ENCODE data around the gene ABLIM1. TPM values are rescaled to one million over a fixed set of nuclear protein-coding genes. Genes with fewer than 3 reads are reported as not detected.

ABLIM1 gene
- total RNA-seq, 1 donor from 2014 or later = 51.4 TPM

DNA sequence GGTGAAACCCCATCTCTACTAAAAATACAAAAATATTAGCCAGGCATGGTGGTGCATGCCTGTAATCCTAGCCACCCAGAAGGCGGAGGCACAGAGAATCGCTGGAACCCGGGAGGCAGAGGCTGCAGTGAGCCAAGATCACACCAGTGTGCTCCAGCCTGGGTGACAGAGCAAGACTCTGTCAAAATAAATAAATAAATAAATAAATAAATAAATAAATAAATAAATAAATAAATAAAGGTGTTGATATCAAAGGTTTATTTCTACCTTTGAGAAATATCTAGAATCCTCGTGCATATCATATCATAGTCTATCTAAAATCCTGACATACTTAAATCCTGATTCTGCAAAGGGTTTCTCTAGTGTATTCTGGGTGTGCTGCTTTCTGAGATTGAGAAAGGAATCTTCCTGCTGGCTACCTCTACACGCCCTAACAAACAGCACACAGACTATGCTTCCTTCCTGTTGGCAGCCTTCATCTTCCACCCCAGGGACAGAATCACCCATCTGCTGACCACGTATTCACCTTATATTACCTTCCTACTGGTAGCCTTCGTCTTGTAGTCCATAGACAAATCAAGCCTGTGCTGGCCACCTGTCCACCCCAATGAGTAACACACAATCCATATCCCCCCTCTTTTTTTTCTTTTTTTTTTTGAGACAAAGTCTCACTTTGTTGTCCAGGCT, 8.7 kb downstream of the ABLIM1 start:
- no peak for DNase-seq (ENCODE audit: low spot score in 2 of 2)
- no peak for FAIRE-seq

DNA sequence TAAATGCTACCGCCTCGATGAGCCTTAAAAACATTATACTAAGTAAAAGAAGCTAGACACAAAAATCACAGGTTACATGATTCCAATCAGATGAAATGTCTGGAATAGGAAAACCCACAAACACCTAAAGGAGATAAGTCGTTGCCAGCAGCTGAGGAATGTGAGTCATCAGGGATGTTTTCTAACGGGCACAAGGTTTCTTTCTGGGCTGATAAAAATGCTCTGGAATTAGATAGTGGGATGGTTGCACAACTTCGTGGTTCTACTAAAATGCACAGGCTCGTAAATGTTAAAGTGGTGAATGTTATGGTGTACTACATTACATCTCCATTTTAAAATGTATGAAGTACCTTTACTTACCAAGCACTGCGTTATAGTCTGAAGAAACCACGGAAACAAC, 9.7 kb downstream of the ABLIM1 start:
- FAIRE-seq (no peak), DNase-seq (ENCODE audit: low spot score in 2 of 2) (no peak)

DNA sequence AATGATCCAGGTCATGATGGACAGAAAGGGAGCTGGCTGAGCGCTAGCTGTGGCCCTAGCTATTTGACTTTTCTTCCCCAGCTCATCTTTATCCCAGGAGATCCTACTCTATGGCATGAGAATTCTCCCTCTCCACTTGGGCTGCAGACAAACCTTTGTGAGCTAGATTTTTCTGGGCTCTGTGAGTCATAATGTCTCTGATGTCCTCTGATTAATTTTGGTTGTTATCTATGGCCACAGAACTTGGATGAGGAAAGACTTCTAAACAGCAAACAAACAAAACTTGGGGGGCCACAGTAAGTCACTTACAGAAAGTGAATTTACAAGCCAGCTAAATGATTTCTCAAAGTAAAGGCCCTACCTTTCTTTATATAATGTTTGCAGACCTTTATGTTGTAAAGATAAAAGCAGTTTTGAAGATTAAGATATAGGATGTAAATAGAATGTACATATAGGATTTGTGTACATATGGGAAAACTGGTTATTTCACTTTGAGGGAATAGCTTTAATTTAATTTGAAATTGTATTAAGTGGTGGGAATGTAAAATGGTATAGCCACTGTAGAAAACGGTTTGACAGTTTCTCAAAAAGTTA, 10.4 kb downstream of the ABLIM1 start:
- DNase-seq (ENCODE audit: low spot score in 2 of 2) (no peak), FAIRE-seq (no peak)

DNA sequence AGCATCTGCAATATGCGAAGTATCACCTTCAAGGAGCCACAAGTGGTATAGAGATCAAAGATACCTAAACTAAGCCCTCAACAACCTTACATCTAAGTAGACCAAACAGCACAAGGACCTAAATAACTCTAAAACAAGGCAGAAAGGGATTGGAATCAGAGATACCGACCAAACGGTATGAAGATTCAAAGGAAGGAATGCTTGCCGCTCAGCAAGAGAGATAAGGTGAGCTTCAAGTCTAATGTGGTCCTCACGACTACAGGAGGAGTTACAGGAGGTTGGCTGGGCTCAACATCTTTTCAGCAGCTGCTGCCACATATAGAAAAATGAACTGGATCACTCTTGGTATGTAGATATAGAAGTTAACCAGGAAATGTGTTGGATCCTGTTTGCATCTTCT, 11.6 kb downstream of the ABLIM1 start:
- no peak for DNase-seq (ENCODE audit: low spot score in 2 of 2)
- no peak for FAIRE-seq

DNA sequence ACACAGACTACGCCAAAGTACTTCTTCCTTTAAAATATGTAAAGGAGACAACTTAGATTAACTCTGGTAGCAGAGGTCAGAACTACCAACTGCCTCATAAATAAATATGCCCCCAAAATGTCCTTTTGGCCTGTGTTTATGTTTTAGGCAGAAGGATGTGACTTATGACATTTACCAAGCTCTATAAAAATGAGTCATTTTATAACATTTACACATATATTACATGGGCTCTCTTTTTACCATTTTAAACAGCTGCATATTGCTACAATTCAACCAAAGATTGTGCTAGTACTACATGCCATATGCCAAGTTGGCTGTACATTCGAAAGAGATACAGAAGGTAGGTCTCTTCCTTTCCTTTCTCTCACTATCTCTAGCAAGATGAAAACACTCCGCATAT, 12.4 kb downstream of the ABLIM1 start:
- no peak for FAIRE-seq
- DNase-seq (ENCODE audit: low spot score in 2 of 2) = no peak

DNA sequence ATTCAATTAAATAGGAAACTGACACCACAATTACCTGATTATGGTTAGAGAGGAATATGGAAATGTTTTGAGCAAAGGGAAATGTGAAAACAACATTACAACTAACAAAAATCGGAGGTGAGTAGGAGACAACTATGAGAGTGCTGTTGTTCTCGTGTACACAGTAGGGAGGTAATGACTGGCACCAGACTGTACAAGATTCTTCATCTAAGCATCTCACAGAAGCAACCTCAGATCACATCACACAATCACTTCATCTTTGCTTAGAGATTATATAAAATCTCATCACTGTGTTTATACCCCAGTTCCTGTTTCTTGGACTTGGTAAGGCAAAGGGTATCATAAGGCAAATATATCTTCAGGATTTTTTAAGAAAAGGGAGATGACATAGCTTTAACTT, 14.9 kb downstream of the ABLIM1 start:
- DNase-seq (ENCODE audit: low spot score in 2 of 2) (no peak), FAIRE-seq (no peak)

DNA sequence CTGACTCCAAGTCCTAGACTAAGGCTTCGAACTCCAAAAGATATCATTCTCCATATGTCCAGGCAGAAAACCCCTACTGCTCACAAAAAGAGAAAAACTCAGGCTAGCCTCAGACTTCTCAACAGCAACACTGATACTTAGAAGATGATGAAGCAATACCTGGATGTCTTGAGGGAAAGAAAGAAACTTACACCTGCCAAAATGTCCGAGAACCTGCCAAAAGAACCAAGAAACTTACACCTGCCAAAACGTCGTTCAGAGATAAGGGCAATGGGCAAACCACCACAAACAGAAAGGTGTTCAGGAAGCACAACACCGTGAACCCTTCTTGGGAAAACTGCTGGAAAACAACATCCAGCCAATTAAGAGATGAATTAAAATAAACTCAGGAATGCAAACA, 15.3 kb downstream of the ABLIM1 start:
- DNase-seq (ENCODE audit: low spot score in 2 of 2) (no peak), FAIRE-seq (no peak)

DNA sequence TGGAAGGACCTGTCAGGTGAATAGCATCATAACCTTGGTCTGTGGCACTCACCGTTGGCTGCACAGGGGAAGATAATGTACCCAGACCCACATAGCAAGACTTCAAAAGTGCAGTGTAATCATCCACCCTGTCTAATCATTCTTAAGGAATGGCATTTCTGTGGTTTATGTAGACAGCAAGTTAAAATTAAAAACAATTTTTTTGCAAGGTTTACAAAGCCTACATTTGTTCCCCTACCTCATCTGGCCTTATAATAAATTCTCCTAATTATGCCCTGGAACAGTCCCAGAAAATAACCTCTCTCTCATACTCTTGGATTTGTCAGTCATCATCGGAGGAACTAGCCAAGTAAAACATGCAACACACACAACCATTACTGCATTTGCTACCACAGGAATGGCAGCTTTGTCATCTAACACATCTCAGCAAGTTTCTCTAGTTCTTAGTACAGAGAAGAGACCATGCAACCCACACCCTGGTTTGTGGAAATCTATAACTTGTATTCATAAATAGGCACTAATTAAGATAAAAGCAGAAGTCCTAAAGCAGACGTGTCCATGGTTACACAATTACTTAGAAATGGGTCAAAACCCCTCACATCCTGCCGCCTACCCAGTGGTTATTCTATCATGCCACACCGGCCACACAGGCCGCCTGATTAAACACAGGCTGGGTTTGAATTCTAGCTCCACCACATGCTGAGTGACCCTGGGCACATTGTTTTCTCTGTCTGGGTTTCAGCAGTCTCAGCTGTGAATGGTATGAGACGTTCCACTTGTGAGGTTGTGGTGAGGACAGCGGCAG, 19.1 kb downstream of the ABLIM1 start:
- FAIRE-seq = no peak
- DNase-seq (ENCODE audit: low spot score in 2 of 2) = no peak

DNA sequence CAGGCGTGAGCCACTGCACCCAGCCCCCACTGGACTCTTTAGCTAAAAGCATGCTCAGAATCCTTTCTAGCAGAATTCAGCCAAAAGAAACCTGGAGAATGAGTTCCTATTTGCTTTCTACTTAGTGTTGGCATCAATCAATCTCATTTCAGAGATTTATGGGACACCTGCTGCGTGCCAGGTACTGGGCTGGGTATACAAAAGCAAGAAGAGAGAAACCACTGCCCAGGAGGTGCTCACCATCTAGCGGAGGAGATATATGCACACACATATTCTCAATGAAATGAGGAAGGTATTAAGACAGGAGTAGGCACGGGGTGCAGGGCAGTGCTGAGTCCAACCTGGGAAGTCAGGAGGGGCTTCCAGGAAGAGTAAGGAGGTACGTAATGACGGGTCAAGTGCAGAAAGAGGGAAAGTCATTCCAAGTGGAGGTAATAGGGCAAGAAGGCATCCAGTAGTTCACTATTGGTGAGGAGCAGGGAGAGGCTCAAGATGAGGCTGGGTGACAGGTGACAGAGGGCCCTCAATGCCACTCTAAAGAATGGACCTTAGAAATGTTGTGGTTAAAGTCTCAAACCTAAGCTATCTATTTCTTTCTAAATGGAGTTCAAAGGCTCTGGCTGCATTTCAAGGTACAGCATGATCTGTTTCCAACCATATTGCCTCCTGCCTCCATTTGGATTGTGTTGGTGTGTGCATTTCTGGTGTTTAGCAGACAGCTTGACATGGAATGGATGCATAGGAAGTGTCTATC, 22.1 kb downstream of the ABLIM1 start:
- no peak for FAIRE-seq
- DNase-seq (ENCODE audit: low spot score in 2 of 2) = no peak

DNA sequence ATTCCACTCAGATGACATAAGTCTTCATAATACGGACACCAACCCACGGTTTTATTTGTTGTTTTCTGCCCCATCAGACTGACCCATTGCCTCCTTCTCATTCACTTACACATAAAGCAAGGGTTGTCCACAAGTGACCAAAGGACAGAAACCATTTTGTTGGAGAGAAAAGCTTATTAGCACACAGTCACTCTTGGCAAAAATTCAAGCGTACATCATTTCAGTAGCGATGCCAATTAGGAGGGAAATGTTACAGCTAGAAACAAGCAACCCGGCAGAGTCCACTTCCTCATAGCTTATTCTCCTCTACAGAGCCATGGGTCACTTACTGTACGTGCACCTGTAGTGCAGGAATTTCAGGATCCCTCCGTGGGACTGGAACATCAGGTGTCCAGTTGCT, 23.0 kb downstream of the ABLIM1 start:
- DNase-seq (ENCODE audit: low spot score in 2 of 2) (no peak), FAIRE-seq (no peak)

DNA sequence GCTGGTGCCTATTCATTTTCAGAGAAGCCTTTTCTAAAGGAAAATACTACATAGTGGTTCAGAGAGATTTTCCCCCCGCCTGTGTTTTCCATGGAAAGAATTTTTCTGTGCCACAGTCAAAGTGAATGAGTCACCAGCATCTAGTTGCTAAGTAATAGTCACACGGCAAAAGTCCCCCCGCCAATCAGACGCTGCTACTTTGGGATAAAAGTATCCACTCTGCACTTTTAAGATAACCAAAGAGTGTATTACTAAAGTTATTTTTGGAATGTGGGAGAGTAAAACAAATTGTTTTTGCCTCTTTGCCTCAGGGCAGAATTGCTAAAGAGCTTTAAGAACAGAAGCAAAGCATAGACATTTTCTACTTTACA, 23.5 kb downstream of the ABLIM1 start:
- no peak for FAIRE-seq
- peak; percentile 35 to 51 for DNase-seq (ENCODE audit: low spot score in 2 of 2)

DNA sequence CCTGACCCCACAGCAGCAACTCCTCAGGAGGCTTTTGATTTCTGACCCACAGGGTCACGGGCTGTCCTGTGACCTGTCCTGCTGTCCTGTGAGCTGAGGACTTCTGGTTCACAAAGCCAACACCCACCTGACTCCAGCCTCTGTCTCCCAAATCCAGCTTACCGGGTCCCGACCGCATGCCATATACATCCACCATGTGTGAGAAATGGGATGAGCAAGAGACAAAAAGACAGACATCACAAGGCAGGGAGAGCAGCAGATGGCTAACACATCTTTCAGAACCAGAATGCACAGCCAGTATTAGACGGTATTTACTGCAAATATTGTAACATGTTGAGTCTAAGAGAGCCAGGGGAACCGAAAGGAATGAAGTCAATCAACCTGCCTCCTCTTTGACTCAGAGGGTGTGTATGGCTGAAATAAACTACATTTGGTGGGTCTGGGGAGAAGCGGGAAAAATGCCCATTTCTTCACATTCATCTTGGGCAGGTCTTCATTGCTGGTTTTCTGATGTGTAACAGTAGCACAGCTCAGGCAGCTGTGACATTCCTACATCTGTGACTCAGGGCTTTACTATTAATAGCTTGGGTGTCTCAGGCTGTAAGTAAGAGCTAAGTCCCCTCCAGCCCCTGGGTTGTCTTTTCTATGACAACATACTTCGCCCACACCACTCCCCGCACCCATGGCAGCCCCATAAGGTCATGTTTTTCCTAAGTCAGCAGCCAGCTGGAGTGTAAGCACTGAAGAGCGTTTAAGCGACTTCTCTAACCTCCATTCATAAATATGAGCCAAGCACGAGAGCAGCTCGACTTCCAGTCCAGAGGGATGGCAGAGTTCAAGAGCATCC, 25.0 kb downstream of the ABLIM1 start:
- DNase-seq (ENCODE audit: low spot score in 2 of 2) (peak in 1 of 2 donors; percentile 42), FAIRE-seq (no peak)

DNA sequence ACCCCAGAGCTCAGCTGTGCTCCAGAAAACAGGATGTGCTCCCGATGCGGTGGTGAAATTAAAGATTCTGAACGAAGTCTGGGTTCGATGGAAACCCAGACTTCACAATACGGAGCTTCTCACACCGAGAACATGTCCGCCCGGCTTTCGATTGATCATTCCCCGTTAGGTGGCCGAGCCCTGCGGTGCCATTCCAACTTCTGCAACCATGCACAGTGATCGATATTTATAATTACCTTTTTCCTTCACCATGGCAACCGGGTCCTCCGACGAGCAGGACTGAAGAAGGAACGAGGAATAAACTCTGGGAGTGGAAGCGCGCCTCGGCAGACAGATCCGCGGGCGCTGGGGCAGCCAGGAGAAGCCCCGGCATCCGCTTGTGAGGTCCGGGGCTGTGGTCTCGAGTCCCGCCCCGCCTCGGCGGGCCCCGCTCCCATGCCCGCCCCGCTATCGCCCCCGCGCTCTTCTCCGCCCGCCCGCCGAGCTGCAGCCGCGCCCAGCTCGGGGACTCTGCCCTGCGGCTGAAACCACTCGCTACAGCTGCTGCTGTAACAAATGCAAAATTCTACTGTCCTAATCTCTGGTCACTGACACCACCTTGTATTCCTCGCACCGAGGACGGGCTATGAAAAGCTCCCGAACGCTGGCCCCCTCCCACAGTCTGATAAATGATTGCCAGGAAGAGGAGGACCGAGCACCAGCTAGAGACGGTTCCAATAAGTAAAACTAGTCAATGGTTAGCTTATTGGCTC, 26.2 kb downstream of the ABLIM1 start:
- DNase-seq (ENCODE audit: low spot score in 2 of 2) (peak in 1 of 2 donors; percentile 50), FAIRE-seq (no peak)

DNA sequence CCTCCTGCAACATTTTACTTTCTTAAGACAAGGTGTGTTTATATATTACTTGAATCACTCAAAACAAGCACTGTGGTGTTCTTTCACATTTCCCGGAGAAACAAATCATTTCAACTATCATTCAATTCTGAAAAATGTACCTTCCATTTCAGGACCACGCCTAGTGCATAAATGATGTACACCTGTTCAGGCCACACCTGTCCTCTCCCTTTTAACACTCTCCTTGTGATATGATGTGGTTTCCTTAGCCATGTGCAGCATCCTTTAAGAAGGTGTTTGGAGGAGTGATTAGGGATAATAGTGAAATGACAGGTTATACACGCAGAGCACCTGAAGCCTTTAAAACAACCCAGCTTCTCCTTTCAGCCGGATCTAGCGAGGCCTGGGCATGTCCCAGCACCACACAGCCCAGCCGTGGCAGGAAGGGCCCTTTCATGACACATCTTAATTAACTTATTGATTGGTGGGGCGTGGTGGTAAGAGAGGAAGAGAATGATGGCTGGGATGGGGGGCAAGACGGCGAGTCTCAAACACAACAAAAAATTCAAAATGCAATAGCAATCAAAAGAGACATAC, 26.9 kb downstream of the ABLIM1 start:
- no peak for FAIRE-seq
- no peak for DNase-seq (ENCODE audit: low spot score in 2 of 2)

DNA sequence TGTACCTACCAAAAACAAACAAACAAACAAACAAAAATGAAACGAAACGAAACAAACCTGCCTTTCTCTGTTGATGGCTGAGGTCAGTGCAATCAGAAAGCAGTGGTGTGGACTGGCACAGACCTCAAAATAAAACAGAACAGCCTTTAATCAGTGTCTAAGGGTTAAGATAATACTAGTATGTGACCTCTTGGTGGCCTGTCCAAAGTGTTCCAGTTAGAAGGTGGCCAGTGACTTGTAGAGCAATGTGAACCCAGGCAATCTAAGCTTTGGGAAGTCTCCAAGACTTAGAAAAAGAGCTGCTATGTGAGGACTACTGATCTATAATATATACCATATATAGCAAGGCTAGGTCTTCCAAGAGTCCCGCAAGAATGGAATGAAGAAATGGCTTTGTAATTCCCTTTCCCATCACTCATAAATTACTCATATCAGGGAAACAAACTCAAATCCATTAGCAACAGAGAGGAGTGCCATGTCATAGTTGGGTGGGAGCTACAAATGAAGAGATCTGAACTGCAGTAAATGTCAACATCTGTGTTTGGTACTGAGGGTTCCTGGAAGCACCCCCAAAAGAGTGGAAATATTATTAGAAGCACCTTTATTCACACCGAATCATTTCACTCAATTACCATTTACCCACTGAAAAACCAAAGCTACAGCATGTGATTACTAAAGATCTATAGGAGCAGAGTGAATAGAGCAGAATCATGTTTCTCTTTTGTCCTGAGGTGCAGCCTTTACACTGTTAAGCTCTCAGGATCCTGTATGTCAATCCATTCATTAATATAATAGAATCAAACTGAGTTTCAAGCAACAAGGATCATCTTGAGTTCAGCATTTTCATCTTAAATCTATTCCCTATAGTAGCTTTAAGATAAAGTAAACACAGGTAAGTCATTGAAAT, 28.0 kb downstream of the ABLIM1 start:
- FAIRE-seq (no peak), DNase-seq (ENCODE audit: low spot score in 2 of 2) (no peak)

DNA sequence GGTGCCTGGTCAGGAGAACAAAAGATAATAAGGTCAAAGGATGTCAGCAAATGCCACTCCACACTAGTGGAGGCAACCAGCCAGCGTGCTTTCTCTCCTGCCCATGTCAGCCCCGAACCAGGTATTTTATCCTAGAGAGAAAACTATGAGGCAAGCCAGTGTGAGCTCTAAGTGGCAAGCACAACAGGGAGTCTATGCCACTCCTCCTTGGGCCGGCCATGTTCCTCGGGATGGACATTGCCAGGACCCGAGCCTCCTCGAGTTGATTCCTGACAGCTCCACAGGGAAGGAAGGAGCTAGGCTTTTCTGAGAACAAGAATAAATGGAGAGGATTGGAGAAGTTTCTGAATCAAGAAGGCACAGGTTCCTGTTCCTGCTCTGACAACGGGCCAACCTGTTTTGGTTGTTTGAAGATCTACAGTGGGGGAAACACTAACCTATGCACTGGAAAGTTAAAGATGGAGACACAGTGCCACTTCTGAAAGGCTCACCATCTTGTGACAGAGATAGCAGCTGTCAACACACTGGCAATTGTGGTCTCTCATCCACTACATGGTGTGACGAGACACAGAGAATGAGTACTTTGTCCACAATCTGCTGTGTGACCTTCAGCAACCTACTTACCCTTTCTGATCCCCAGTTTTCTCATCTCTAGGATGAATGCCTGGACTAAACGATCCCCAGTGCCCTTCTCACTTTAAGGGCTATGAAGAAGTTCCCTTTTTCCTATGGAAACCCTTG, 28.8 kb downstream of the ABLIM1 start:
- no peak for FAIRE-seq

DNA sequence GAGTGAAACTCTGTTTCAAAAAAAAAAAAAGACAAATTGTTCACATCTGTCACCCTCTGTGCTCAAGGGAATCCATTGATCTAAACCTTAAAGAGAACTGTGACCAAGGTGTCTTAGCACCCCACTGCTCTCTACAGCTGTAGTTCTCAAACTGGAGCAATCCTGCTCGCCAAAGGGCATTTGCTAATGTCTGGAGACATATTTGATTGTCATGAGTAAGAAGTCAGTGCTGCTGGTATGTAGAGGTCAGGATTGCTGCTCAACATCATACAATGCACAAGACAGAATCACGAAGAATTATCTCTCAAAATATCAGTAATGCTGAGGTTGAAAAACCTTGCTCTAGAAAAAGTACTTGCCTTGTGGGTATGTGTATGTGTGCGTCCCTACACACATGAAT, 30.0 kb downstream of the ABLIM1 start:
- no peak for DNase-seq (ENCODE audit: low spot score in 2 of 2)
- no peak for FAIRE-seq

More for the DNA sequence above, 28.8 kb downstream of the ABLIM1 start:
- DNase-seq (ENCODE audit: low spot score in 2 of 2) = no peak

Measured in frontal cortex (tissue), 4 donors.